KMS-11 (cell line): ENCODE results near the gene DNAJC7.

Source experiments
- H2AFZ ChIP-seq: fragments of 200-600 bp; sonication (generic); 2 replicates; pipeline ENCODE4 v1.6.1; 2016; ENCODE audit warnings: antibody characterized with exemption, mixed run types, low read depth
- H3K27ac ChIP-seq: fragments of 200-600 bp; sonication (generic); 2 replicates; pipeline ENCODE4 v1.6.1; 2016; ENCODE audit warnings: mild to moderate bottlenecking, mixed run types
- H3K27me3 ChIP-seq: fragments of 200-600 bp; sonication (generic); 2 replicates; pipeline ENCODE4 v1.6.1; 2017; ENCODE audit warnings: mild to moderate bottlenecking, low read depth, mixed run types, moderate library complexity; ENCODE audit not compliant: insufficient read depth
- H3K36me3 ChIP-seq: fragments of 200-600 bp; sonication (generic); 2 replicates; pipeline ENCODE4 v1.6.1; 2017; ENCODE audit warnings: mild to moderate bottlenecking, mixed run types; ENCODE audit not compliant: insufficient read depth
- H3K4me1 ChIP-seq: fragments of 200-600 bp; sonication (generic); 2 replicates; pipeline ENCODE4 v1.6.1; 2016; ENCODE audit warnings: mild to moderate bottlenecking, low read depth, mixed run types; ENCODE audit not compliant: poor library complexity, severe bottlenecking
- H3K4me2 ChIP-seq: fragments of 200-600 bp; sonication (generic); 2 replicates; pipeline ENCODE4 v1.7.0; 2016; ENCODE audit warnings: mild to moderate bottlenecking, mixed run types
- H3K4me3 ChIP-seq: fragments of 200-600 bp; sonication (generic); IDR thresholded peaks from 2 replicates; pipeline ENCODE4 v1.6.1; 2017; ENCODE audit warnings: low read depth, low read length, mixed read lengths; ENCODE audit not compliant: insufficient read depth
- H3K79me2 ChIP-seq: fragments of 200-600 bp; sonication (generic); 2 replicates; pipeline ENCODE4 v1.6.1; 2016; ENCODE audit warnings: low read depth, mixed run types; ENCODE audit not compliant: insufficient read depth
- H3K9ac ChIP-seq: fragments of 200-600 bp; sonication (generic); 2 replicates; pipeline ENCODE4 v1.6.1; 2016; ENCODE audit warnings: mild to moderate bottlenecking, mixed run types
- H4K20me1 ChIP-seq: fragments of 200-600 bp; sonication (generic); 2 replicates; pipeline ENCODE4 v1.6.1; 2016; ENCODE audit warnings: mild to moderate bottlenecking, mixed run types; ENCODE audit not compliant: insufficient read depth
- TF ChIP-seq, protein P1 (sequence below): fragments of 200-600 bp; sonication (generic); conservative IDR thresholded peaks from 2 replicates; pipeline ENCODE4 v1.6.1; 2017; ENCODE audit warnings: low read depth, mild to moderate bottlenecking, antibody characterized with exemption, low read length, moderate library complexity, mixed read lengths

The DNAJC7 gene

DNA sequence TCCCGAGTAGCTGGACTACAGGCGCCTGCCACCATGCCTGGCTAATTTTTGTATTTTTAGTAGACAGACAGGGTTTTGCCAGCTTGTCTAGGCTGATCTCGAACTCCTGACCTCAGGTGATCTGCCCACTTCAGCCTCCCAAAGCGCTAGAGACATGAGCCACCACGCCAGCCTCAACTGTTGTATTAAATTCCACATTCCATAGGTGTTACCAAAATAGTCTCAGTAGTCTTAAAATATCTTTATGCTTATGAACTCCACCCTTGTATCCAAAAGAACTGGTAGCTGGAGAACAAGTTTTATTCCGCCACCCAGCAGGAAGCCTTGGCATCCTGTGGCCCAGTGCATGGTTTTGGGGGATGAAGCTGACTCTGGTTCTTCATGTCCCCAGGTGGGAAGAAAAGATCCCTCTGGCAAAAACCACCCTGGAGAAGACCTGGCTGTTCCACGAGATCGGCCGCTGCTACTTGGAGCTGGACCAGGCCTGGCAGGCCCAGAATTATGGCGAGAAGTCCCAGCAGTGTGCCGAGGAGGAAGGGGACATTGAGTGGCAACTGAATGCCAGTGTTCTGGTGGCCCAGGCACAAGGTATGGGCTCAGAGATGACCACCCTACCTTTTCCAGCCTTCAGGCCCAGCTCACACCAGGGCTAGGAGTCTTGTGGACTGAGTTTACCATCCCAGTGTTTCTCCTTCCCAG is 68.3 kb downstream of the DNAJC7 start:
- TF ChIP-seq, protein P1, sequence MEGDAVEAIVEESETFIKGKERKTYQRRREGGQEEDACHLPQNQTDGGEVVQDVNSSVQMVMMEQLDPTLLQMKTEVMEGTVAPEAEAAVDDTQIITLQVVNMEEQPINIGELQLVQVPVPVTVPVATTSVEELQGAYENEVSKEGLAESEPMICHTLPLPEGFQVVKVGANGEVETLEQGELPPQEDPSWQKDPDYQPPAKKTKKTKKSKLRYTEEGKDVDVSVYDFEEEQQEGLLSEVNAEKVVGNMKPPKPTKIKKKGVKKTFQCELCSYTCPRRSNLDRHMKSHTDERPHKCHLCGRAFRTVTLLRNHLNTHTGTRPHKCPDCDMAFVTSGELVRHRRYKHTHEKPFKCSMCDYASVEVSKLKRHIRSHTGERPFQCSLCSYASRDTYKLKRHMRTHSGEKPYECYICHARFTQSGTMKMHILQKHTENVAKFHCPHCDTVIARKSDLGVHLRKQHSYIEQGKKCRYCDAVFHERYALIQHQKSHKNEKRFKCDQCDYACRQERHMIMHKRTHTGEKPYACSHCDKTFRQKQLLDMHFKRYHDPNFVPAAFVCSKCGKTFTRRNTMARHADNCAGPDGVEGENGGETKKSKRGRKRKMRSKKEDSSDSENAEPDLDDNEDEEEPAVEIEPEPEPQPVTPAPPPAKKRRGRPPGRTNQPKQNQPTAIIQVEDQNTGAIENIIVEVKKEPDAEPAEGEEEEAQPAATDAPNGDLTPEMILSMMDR: no peak
- no peaks in the 10 kb centered on the region for H4K20me1 ChIP-seq
- no peaks in the 10 kb centered on the region for H3K79me2 ChIP-seq
- no peak overlapping the region for H3K27ac ChIP-seq
- H3K4me1 ChIP-seq: no peaks in the 10 kb centered on the region
- H3K4me2 ChIP-seq: no peak overlapping the region
- H3K27me3 ChIP-seq: no peaks in the 10 kb centered on the region
- no peak overlapping the region for H2AFZ ChIP-seq
- no peak overlapping the region for H3K4me3 ChIP-seq
- H3K36me3 ChIP-seq: no peaks in the 10 kb centered on the region
- no peak overlapping the region for H3K9ac ChIP-seq

DNA sequence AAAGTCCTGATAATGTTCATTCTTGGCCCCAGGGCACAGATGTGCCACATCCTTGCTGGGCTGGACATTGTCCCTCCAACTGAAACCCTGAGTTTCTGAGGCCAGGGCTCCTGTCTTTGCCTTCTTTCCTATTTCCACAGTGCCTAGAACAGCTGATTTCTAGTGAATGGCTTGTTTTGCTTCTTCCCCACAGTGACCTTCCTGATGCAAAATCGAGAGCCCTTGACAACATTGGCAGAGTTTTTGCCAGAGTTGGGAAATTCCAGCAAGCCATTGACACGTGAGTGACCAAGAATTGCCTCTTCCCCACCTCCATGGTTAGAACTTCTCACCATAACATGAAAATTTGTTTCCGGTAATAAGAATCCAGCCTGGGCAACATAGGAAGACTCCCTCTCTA is 72.3 kb downstream of the DNAJC7 start:
- TF ChIP-seq, protein P1: no peak
- Histone ChIP-seq H3K4me2 (no peak overlapping the region), H2AFZ (no peak overlapping the region), H3K4me1 (no peaks in the 10 kb centered on the region), H3K9ac (no peak overlapping the region), H3K79me2 (no peaks in the 10 kb centered on the region), H4K20me1 (no peaks in the 10 kb centered on the region), H3K36me3 (no peaks in the 10 kb centered on the region), H3K4me3 (no peak overlapping the region), H3K27me3 (no peaks in the 10 kb centered on the region), H3K27ac (no peak overlapping the region)

DNA sequence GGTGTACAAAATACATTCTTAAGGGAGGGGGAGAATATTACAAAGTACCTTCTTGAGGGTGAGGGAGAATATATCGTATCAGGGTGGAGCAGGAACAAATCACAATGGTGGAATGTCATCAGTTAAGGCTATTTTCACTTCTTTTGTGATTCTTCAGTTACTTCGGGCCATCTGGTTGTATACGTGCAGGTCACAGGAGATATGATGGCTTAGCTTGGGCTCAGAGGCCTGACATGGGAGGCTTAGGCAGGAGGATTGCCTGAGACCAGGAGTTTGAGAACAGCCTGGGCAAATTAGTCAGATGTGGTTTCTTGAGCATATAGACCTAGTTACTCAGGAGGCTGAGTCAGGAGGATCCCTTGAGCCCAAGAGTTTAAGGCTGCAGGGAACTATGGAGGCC is 73.7 kb downstream of the DNAJC7 start:
- Histone ChIP-seq H4K20me1 (no peaks in the 10 kb centered on the region), H3K4me3 (no peak overlapping the region), H3K4me1 (no peaks in the 10 kb centered on the region), H3K27me3 (no peaks in the 10 kb centered on the region), H3K4me2 (no peak overlapping the region), H3K79me2 (no peaks in the 10 kb centered on the region), H3K36me3 (no peaks in the 10 kb centered on the region), H3K27ac (no peak overlapping the region), H3K9ac (no peak overlapping the region), H2AFZ (no peak overlapping the region)
- TF ChIP-seq, protein P1: no peak

DNA sequence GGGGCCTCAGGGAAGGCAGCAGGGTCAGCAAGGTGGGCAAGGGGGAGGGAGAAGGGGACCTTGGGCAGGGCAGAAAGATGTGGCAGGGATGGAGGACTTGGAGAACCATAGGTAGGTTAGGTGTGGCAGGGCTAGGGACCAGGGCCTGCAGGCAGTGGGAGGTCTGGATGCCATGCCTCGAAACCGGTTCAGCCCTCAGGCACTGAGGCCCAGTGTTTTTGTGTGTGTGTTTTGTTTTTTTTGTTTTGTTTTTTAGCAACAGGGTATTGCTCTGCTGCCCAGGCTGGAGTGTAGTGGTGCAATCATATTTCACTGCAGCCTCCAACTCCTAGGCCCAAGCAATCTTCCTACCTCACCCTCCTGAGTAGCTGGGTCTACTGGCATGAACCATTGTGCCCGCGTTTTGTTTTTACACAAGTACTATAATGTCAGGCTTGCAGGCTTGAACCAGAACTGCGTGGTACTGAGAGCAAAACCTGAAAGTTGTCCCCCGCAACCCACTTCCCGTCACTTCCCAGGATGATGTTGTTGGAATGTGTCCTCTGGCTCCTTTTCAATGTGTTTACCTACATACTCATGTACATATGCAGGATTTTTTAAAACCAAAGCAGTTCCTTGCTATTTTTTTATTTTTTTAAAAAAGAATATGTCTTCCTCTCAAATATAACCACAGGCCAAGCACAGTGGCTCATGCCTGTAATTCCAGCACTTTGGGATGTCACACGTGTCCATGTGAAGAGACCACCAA is 74.4 kb downstream of the DNAJC7 start:
- no peak overlapping the region for H3K27ac ChIP-seq
- no peaks in the 10 kb centered on the region for H3K36me3 ChIP-seq
- no peak overlapping the region for H3K4me2 ChIP-seq
- TF ChIP-seq, protein P1: no peak
- H4K20me1 ChIP-seq: no peaks in the 10 kb centered on the region
- no peak overlapping the region for H3K4me3 ChIP-seq
- H3K9ac ChIP-seq: no peak overlapping the region
- H3K4me1 ChIP-seq: peaks cover 5% of the 10 kb centered on the region
- no peaks in the 10 kb centered on the region for H3K79me2 ChIP-seq
- H2AFZ ChIP-seq: no peak overlapping the region
- no peaks in the 10 kb centered on the region for H3K27me3 ChIP-seq
